Gastroesophageal sphincter (tissue), 3 donors: ENCODE data around the gene OPA1.

Experiments
- CTCF ChIP-seq, 4 experiments: fragments of 200-600 bp in 2 of 4; fragments of 450-650 bp in 2 of 4; sonication (generic) in 1 of 4; IDR thresholded peaks; one replicate each; pipeline ENCODE4 v1.5.1; 2017 to 2019; ENCODE audit warnings: antibody characterized with exemption in 4 of 4, mild to moderate bottlenecking in 2 of 4, moderate library complexity in 2 of 4
- EP300 ChIP-seq: sonication (generic); formaldehyde crosslinking; IDR thresholded peaks from one replicate; pipeline ENCODE4 v1.6.1; 2017; ENCODE audit warnings: antibody characterized with exemption, mild to moderate bottlenecking
- POLR2A ChIP-seq, 2 donors: fragments of 450-650 bp; IDR thresholded peaks; one replicate each; pipeline ENCODE4 v1.6.1; 2017; ENCODE audit warnings: antibody characterized with exemption in 2 of 2, mild to moderate bottlenecking in 2 of 2, moderate library complexity in 1 of 2
- POLR2AphosphoS5 ChIP-seq: sonication (generic); formaldehyde crosslinking; IDR thresholded peaks from one replicate; pipeline ENCODE4 v1.6.1; 2017; ENCODE audit warnings: antibody characterized with exemption

GRCh38 chr3:193688834-193689714 lies 96.1 kb downstream of the OPA1 start:
- TF ChIP-seq CTCF (IDR thresholded peaks at IDR 0.05), result no peak
- TF ChIP-seq POLR2A (IDR thresholded peaks at IDR 0.05), result no peak
- TF ChIP-seq EP300, result no peak
- TF ChIP-seq POLR2AphosphoS5, result no peak
